ENCODE results near the gene PPP2R2B.

The PPP2R2B gene

DNA sequence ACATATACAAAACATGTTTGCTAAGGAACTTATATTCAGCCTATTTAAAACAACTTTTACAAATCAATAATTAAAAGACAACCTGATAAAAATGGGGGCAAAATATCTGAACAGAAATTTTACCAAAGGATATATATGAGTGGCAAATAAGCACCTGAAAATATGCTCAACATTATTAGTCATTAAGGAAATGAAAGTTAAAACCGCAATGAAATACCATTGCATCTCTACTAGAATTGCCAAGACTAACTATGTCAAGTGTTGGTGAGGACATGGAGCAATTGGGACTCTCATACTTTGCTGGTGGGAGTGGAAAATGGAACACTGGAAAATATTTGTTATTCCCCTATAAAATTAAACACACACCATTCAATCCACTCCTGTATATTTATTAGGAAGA lies 26.3 kb upstream of the PPP2R2B start:
- Histone ChIP-seq H3K4me1 (ENCODE audit: control insufficient read depth in 2 of 2, insufficient read depth in 2 of 2, low read length in 2 of 2) (no peaks in the 10 kb centered on the region), H3K9ac (ENCODE audit: low read depth in 1 of 2, low read length in 2 of 2) (no peak overlapping the region), H3K27ac (ENCODE audit: low read depth in 2 of 2, low read length in 2 of 2) (no peak overlapping the region), H3K9me3 (ENCODE audit: control insufficient read depth in 2 of 2, low read length in 2 of 2) (no peaks in the 10 kb centered on the region), H3K36me3 (ENCODE audit: control insufficient read depth in 2 of 2, insufficient read depth in 2 of 2, low read length in 2 of 2) (no peaks in the 10 kb centered on the region), H3K4me3 (ENCODE audit: low read length in 2 of 2) (no peak overlapping the region), H3K27me3 (ENCODE audit: control insufficient read depth in 2 of 2, insufficient read depth in 2 of 2, low read length in 2 of 2) (no peaks in the 10 kb centered on the region)

- H3K4me3 ChIP-seq (ENCODE audit: low read length in 2 of 2), result no peak overlapping the region
- H3K9ac ChIP-seq (ENCODE audit: low read depth in 1 of 2, low read length in 2 of 2), result no peak overlapping the region
- no peak overlapping the region for H3K27ac ChIP-seq (ENCODE audit: low read depth in 2 of 2, low read length in 2 of 2)
- H3K9me3 ChIP-seq (ENCODE audit: control insufficient read depth in 2 of 2, low read length in 2 of 2), result no peaks in the 10 kb centered on the region
- no peaks in the 10 kb centered on the region for H3K36me3 ChIP-seq (ENCODE audit: control insufficient read depth in 2 of 2, insufficient read depth in 2 of 2, low read length in 2 of 2)
- no peaks in the 10 kb centered on the region for H3K27me3 ChIP-seq (ENCODE audit: control insufficient read depth in 2 of 2, insufficient read depth in 2 of 2, low read length in 2 of 2)
- no peaks in the 10 kb centered on the region for H3K4me1 ChIP-seq (ENCODE audit: control insufficient read depth in 2 of 2, insufficient read depth in 2 of 2, low read length in 2 of 2)
These were observed 25.2 kb upstream of the PPP2R2B start for GRCh38 chr5:146903789-146904188.

- Histone ChIP-seq H3K9me3 (ENCODE audit: control insufficient read depth in 2 of 2, low read length in 2 of 2) (no peaks in the 10 kb centered on the region), H3K36me3 (ENCODE audit: control insufficient read depth in 2 of 2, insufficient read depth in 2 of 2, low read length in 2 of 2) (no peaks in the 10 kb centered on the region), H3K4me3 (ENCODE audit: low read length in 2 of 2) (no peak overlapping the region), H3K9ac (ENCODE audit: low read depth in 1 of 2, low read length in 2 of 2) (no peak overlapping the region), H3K27me3 (ENCODE audit: control insufficient read depth in 2 of 2, insufficient read depth in 2 of 2, low read length in 2 of 2) (no peaks in the 10 kb centered on the region), H3K4me1 (ENCODE audit: control insufficient read depth in 2 of 2, insufficient read depth in 2 of 2, low read length in 2 of 2) (no peaks in the 10 kb centered on the region), H3K27ac (ENCODE audit: low read depth in 2 of 2, low read length in 2 of 2) (no peak overlapping the region)
These were observed 23.9 kb upstream of the PPP2R2B start for GRCh38 chr5:146902471-146902870.

DNA sequence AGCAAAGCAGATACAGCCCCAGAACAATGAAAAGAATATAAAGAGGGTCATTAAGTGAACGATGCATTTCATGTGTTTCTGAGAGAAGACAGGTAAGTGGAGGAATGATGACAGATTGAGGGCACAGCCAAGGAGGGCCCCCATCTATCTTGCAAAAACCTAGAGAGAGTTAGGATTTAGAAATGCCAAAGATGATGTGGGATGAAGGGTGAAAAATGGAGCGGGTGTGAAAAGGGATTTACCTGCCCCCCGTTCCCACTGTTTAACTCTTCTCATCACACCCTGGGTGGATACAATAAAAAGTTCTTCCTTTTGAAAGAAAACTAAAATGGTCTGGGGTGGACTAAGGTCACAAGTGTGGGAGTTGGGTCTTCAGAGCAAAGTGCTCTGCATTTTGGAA lies 18.5 kb upstream of the PPP2R2B start:
- Histone ChIP-seq H3K27ac (ENCODE audit: low read depth in 2 of 2, low read length in 2 of 2) (no peak overlapping the region), H3K36me3 (ENCODE audit: control insufficient read depth in 2 of 2, insufficient read depth in 2 of 2, low read length in 2 of 2) (no peaks in the 10 kb centered on the region), H3K9ac (ENCODE audit: low read depth in 1 of 2, low read length in 2 of 2) (no peak overlapping the region), H3K27me3 (ENCODE audit: control insufficient read depth in 2 of 2, insufficient read depth in 2 of 2, low read length in 2 of 2) (no peaks in the 10 kb centered on the region), H3K9me3 (ENCODE audit: control insufficient read depth in 2 of 2, low read length in 2 of 2) (no peaks in the 10 kb centered on the region), H3K4me3 (ENCODE audit: low read length in 2 of 2) (no peak overlapping the region), H3K4me1 (ENCODE audit: control insufficient read depth in 2 of 2, insufficient read depth in 2 of 2, low read length in 2 of 2) (no peaks in the 10 kb centered on the region)

- Histone ChIP-seq H3K9me3 (ENCODE audit: control insufficient read depth in 2 of 2, low read length in 2 of 2) (no peaks in the 10 kb centered on the region), H3K4me3 (ENCODE audit: low read length in 2 of 2) (no peak overlapping the region), H3K36me3 (ENCODE audit: control insufficient read depth in 2 of 2, insufficient read depth in 2 of 2, low read length in 2 of 2) (no peaks in the 10 kb centered on the region), H3K27me3 (ENCODE audit: control insufficient read depth in 2 of 2, insufficient read depth in 2 of 2, low read length in 2 of 2) (no peaks in the 10 kb centered on the region), H3K4me1 (ENCODE audit: control insufficient read depth in 2 of 2, insufficient read depth in 2 of 2, low read length in 2 of 2) (no peaks in the 10 kb centered on the region), H3K27ac (ENCODE audit: low read depth in 2 of 2, low read length in 2 of 2) (no peak overlapping the region), H3K9ac (ENCODE audit: low read depth in 1 of 2, low read length in 2 of 2) (no peak overlapping the region)
These were observed 16.4 kb upstream of the PPP2R2B start for GRCh38 chr5:146894753-146895521.

GRCh38 chr5:146893991-146894390 lies 15.4 kb upstream of the PPP2R2B start:
- Histone ChIP-seq H3K27me3 (ENCODE audit: control insufficient read depth in 2 of 2, insufficient read depth in 2 of 2, low read length in 2 of 2) (no peaks in the 10 kb centered on the region), H3K9ac (ENCODE audit: low read depth in 1 of 2, low read length in 2 of 2) (no peak overlapping the region), H3K4me3 (ENCODE audit: low read length in 2 of 2) (no peak overlapping the region), H3K4me1 (ENCODE audit: control insufficient read depth in 2 of 2, insufficient read depth in 2 of 2, low read length in 2 of 2) (no peaks in the 10 kb centered on the region), H3K9me3 (ENCODE audit: control insufficient read depth in 2 of 2, low read length in 2 of 2) (no peaks in the 10 kb centered on the region), H3K36me3 (ENCODE audit: control insufficient read depth in 2 of 2, insufficient read depth in 2 of 2, low read length in 2 of 2) (no peaks in the 10 kb centered on the region), H3K27ac (ENCODE audit: low read depth in 2 of 2, low read length in 2 of 2) (no peak overlapping the region)

GRCh38 chr5:146892231-146892630 lies 13.7 kb upstream of the PPP2R2B start:
- Histone ChIP-seq H3K9ac (ENCODE audit: low read depth in 1 of 2, low read length in 2 of 2) (no peak overlapping the region), H3K4me3 (ENCODE audit: low read length in 2 of 2) (no peak overlapping the region), H3K27me3 (ENCODE audit: control insufficient read depth in 2 of 2, insufficient read depth in 2 of 2, low read length in 2 of 2) (no peaks in the 10 kb centered on the region), H3K9me3 (ENCODE audit: control insufficient read depth in 2 of 2, low read length in 2 of 2) (no peaks in the 10 kb centered on the region), H3K27ac (ENCODE audit: low read depth in 2 of 2, low read length in 2 of 2) (no peak overlapping the region), H3K4me1 (ENCODE audit: control insufficient read depth in 2 of 2, insufficient read depth in 2 of 2, low read length in 2 of 2) (no peaks in the 10 kb centered on the region), H3K36me3 (ENCODE audit: control insufficient read depth in 2 of 2, insufficient read depth in 2 of 2, low read length in 2 of 2) (no peaks in the 10 kb centered on the region)

GRCh38 chr5:146891511-146891910 lies 13.0 kb upstream of the PPP2R2B start:
- Histone ChIP-seq H3K4me3 (ENCODE audit: low read length in 2 of 2) (no peak overlapping the region), H3K27ac (ENCODE audit: low read depth in 2 of 2, low read length in 2 of 2) (no peak overlapping the region), H3K27me3 (ENCODE audit: control insufficient read depth in 2 of 2, insufficient read depth in 2 of 2, low read length in 2 of 2) (no peaks in the 10 kb centered on the region), H3K9ac (ENCODE audit: low read depth in 1 of 2, low read length in 2 of 2) (no peak overlapping the region), H3K36me3 (ENCODE audit: control insufficient read depth in 2 of 2, insufficient read depth in 2 of 2, low read length in 2 of 2) (no peaks in the 10 kb centered on the region), H3K9me3 (ENCODE audit: control insufficient read depth in 2 of 2, low read length in 2 of 2) (no peaks in the 10 kb centered on the region), H3K4me1 (ENCODE audit: control insufficient read depth in 2 of 2, insufficient read depth in 2 of 2, low read length in 2 of 2) (no peaks in the 10 kb centered on the region)

- H3K27ac ChIP-seq (ENCODE audit: low read depth in 2 of 2, low read length in 2 of 2), result no peak overlapping the region
- H3K27me3 ChIP-seq (ENCODE audit: control insufficient read depth in 2 of 2, insufficient read depth in 2 of 2, low read length in 2 of 2), result no peaks in the 10 kb centered on the region
- no peak overlapping the region for H3K4me3 ChIP-seq (ENCODE audit: low read length in 2 of 2)
- H3K4me1 ChIP-seq (ENCODE audit: control insufficient read depth in 2 of 2, insufficient read depth in 2 of 2, low read length in 2 of 2), result no peaks in the 10 kb centered on the region
- no peaks in the 10 kb centered on the region for H3K9me3 ChIP-seq (ENCODE audit: control insufficient read depth in 2 of 2, low read length in 2 of 2)
- no peak overlapping the region for H3K9ac ChIP-seq (ENCODE audit: low read depth in 1 of 2, low read length in 2 of 2)
- no peaks in the 10 kb centered on the region for H3K36me3 ChIP-seq (ENCODE audit: control insufficient read depth in 2 of 2, insufficient read depth in 2 of 2, low read length in 2 of 2)
These were observed 12.3 kb upstream of the PPP2R2B start for GRCh38 chr5:146890731-146891440.

DNA sequence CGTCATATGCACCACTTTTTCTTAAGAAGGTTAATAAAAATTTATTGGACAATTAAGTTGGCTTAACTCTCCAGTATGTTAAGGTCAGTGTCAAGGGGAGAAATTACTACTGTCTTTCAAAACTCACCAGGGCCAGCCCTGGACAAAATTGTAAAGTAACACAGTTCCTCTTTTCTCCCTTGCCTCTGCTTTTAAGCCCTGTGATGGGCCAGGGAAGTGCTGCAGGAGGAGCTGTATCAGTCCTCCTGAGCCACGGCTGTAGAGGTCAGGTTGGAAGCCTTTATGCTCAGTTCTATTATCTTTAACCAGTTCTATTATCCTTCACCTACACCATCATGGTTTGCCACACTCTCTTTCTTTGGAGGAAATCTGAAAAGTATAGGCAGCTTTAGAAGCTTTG lies 11.5 kb upstream of the PPP2R2B start:
- no peak overlapping the region for H3K9ac ChIP-seq (ENCODE audit: low read depth in 1 of 2, low read length in 2 of 2)
- H3K9me3 ChIP-seq (ENCODE audit: control insufficient read depth in 2 of 2, low read length in 2 of 2), result no peaks in the 10 kb centered on the region
- no peak overlapping the region for H3K4me3 ChIP-seq (ENCODE audit: low read length in 2 of 2)
- H3K27me3 ChIP-seq (ENCODE audit: control insufficient read depth in 2 of 2, insufficient read depth in 2 of 2, low read length in 2 of 2), result no peaks in the 10 kb centered on the region
- H3K27ac ChIP-seq (ENCODE audit: low read depth in 2 of 2, low read length in 2 of 2), result no peak overlapping the region
- no peaks in the 10 kb centered on the region for H3K36me3 ChIP-seq (ENCODE audit: control insufficient read depth in 2 of 2, insufficient read depth in 2 of 2, low read length in 2 of 2)
- no peaks in the 10 kb centered on the region for H3K4me1 ChIP-seq (ENCODE audit: control insufficient read depth in 2 of 2, insufficient read depth in 2 of 2, low read length in 2 of 2)

Data from mucosa of rectum (tissue), 2 donors.